Left colon (tissue), 2 donors: Measurements from ENCODE around the gene LMO1. TPM values are rescaled to one million over a fixed set of nuclear protein-coding genes. Genes with fewer than 3 reads are reported as not detected.

ENCODE experiments used
- ATAC-seq: fragments of 200-7000 bp; cut with Tn5 transposase; one replicate; pipeline ENCODE4 v1.9.1; 2020; ENCODE audit warnings: mild to moderate bottlenecking, moderate library complexity
- DNase-seq, 2 donors: peaks; one replicate each; pipeline ENCODE4 v3.0.0-alpha.2; 2020
- intact Hi-C, 2 donors: fragments of 100-400 bp; cut with DNase I in 1 of 2; cut with micrococcal nuclease in 1 of 2; formaldehyde crosslinking; loops; one replicate each; pipeline versions ENCODE4 v1.11.2 to v1.14.0; 2022; cut with DNase I, micrococcal nuclease
- total RNA-seq, 2 donors: library from RNA; stranded (reverse); fragmentation: NEBNext Ultra II Directional; extraction: Animal tissue kit (Norgen Biotek cat#: 25700); gene quantifications; one replicate each; pipeline ENCODE4 v1.2.1, GENCODE V29; 2021
- donor health status: DM: no; HTN: no; CAD: no.
- donor health status: DM: yes; HTN: yes; CAD: no.

The LMO1 gene
- total RNA-seq, 2 donors from 2014 or later, result not detected

GRCh38 chr11:8199676-8200075 lies 64.0 kb downstream of the LMO1 start:
- DNase-seq, result no peak
- intact Hi-C loops, result loop anchor here in 1 of 2 donors (10.0 kb wide), 1 partner anchor 365 kb away; no protein-coding TSS in a partner anchor
- ATAC-seq, result no peak

DNA sequence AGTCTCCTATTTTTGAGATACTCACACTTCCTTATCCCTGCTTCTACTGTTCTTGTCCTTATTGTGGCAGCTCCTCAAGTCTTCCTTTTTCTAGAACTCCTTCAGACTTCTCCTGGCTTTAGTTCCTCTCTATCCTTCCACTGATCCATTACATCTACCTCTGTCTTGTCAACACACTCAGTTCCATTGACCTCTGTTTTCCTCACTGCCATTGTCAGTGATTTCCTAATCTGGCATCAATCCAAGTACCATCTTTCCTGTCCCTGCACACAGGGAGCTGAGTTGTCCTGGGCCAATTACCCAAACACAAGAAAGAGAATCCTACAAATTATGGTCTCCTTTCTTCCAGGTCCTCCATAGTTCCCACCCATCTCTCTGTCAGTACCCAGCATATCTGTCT lies 66.9 kb downstream of the LMO1 start:
- DNase-seq (no peak), ATAC-seq (no peak)
- intact Hi-C loops, result loop anchor here in 1 of 2 donors (10.0 kb wide), 1 partner anchor 368 kb away; no protein-coding TSS in a partner anchor

- intact Hi-C loops, result loop anchor here in 1 of 2 donors (10.0 kb wide), 1 partner anchor 370 kb away; no protein-coding TSS in a partner anchor
- no peak for DNase-seq
- no peak for ATAC-seq
Observed at GRCh38 chr11:8194956-8195355, 68.7 kb downstream of the LMO1 start.

- ATAC-seq (no peak), DNase-seq (no peak)
- intact Hi-C loops, result loop anchor here in 1 of 2 donors (10.0 kb wide), 1 partner anchor 372 kb away; no protein-coding TSS in a partner anchor
Observed at GRCh38 chr11:8192896-8193209, 70.8 kb downstream of the LMO1 start.

GRCh38 chr11:8192016-8192895 lies 71.4 kb downstream of the LMO1 start:
- peak; percentile 83 for ATAC-seq
- intact Hi-C loops, result loop anchor here in 1 of 2 donors (10.0 kb wide), 1 partner anchor 373 kb away; no protein-coding TSS in a partner anchor

DNA sequence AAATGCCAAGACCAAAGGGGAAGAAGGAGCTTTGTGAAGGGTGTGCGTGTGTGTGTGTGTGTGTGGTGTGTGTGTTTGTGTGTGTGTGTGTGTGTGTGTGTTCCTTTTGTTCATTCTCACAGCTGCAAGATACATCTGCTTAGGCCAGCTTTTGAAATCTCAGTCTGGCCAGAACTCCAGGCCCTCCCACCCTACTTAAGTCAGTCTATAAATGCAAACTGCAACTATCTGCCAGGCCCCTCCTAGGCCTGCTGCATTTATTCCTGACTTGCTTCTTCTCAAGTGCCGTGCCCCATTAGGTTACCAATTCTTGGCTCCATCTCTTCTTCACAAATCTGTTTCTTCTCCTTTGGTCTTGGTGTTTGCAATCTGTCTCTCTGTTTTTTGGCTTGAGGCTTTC lies 73.2 kb downstream of the LMO1 start:
- intact Hi-C loops, result loop anchor here in 1 of 2 donors (10.0 kb wide), 1 partner anchor 374 kb away; no protein-coding TSS in a partner anchor
- DNase-seq (no peak), ATAC-seq (no peak)

More at GRCh38 chr11:8192016-8192895, 71.4 kb downstream of the LMO1 start:
- peak in 1 of 2 donors; percentile 75 for DNase-seq

DNA sequence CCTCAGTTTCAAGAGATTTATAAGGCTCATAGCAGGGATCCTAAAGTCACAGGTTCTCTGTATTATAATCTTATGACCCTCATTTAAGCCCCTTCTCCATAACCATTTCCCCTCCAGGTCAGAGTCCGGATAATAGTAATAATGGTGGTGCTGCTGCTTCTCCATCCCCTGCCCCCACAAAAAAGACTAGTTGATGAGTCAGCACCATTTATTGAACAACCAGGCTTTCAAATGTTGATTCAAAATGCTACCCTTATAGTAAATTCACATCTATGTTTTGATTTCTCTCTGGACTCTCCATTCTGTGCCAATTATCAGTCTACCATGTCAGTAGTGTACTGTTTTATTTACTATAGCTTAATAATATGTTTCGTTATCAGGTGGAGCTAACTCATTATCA lies 77.2 kb downstream of the LMO1 start:
- DNase-seq (no peak), ATAC-seq (no peak)

DNA sequence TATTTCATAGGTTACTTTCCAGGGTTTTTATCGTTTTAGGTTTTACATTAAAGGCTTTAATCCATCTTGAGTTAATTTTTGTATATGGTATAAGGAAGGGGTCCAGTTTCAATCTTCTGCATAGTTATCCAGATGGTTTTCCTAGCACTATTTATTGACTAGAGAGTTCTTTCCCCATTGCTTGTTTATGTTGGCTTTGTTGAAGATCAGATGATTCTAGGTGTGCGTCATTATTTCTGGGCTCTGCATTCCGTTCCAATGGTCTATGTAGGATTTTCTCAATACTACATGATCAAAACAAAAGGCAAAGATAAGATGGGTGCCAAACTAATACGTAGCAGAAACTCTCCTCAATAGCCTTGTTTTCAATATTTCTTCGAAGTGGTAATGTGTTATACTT lies 80.6 kb downstream of the LMO1 start:
- DNase-seq, result no peak
- no peak for ATAC-seq
- intact Hi-C loops, result no loop called here

More for the DNA sequence above, 77.2 kb downstream of the LMO1 start:
- intact Hi-C loops, result no loop called here

DNA sequence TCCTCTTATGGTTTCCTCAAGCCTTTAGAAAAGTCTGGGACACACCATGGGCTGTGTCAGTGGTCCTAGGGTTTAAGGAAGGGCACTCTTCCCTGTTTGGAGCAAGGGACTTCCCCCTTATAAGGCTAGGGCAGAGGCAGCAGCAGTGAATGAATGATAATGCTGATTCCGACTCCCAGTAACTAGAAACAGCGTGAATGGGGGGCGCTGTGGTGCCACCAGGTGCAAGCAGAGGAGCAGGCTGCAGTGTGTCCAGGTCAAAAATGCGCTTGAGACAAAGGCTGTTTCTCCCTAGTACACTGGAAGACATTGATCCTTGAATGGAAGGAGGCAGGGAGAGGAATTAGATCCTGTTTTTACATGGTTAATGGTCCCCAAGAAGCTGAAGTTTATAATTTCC lies 83.2 kb downstream of the LMO1 start:
- intact Hi-C loops, result no loop called here
- no peak for DNase-seq
- no peak for ATAC-seq

DNA sequence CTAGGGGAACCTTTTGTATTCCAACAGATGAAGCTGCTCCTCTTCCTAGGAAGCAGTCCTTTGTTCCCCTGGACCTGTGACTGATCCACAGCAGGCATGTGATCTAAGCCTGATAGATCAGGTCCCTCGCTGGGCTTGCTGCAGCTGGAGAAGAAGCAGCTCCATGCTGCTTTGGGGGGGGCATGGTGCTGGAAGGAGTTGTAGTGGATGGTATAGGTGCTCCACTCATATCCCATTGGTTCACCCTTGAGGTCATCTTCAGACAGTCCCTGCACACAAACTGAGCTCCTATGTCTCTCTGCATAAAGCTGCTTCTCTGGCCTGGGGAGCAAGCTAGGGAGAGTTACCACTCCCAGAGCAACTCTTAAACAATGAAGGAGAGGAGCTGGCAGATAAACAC lies 85.4 kb downstream of the LMO1 start:
- DNase-seq (no peak), ATAC-seq (no peak)
- intact Hi-C loops, result no loop called here

DNA sequence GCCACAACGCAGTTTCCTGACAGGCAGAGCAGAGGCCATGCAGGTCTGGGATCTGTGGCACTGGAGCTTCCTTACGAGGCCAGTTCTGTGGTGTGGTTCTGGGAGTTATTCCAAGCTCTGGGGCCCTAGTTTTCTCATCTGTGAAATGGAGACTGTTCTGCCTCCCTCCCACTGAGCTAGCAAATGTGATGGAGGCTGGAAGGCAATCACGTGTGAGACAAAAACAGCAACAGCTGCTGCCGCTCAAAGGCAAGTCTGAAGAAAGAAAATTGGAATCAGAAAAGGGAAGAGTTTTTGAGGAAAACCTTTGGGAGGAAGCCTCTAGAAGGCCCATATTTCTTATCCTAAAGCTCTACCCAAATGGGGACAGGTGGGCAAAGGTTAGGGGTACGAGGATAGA lies 86.5 kb downstream of the LMO1 start:
- ATAC-seq, result no peak
- no peak for DNase-seq
- intact Hi-C loops, result no loop called here

Other genes starting within 250 kb of the LMO1 start
- gene TUB, start 182.7 kb downstream of the LMO1 start, total RNA-seq, result 1 to 10 TPM in 1 of 2 donors, under 1 TPM in 1; 0.89 to 2.2 TPM
- gene RIC3, start 94.9 kb downstream of the LMO1 start, total RNA-seq, result 1 to 10 TPM; 1.4 to 3.3 TPM